HepG2 (cell line): Measurements from ENCODE around the gene C16orf87. TPM values are rescaled to one million over a fixed set of nuclear protein-coding genes. Genes with fewer than 3 reads are reported as not detected.

Experiments
- CSRNP2 ChIP-seq: sonication (generic); formaldehyde crosslinking; conservative IDR thresholded peaks from 2 replicates; pipeline ENCODE4 v1.8.0; 2022; ENCODE audit warnings: low read depth, missing genetic modification reagents
- EP300 ChIP-seq, 3 experiments: sonication (generic) in 1 of 3; formaldehyde crosslinking in 1 of 3; IDR thresholded peaks; 2 replicates each; pipeline versions ENCODE4 v1.5.1 to v1.6.1; 2011 to 2020; ENCODE audit warnings: low read depth in 2 of 3, low read length in 2 of 3, borderline replicate concordance in 1 of 3, improper control_type of control experiment in 1 of 3, mild to moderate bottlenecking in 1 of 3, missing genetic modification reagents in 1 of 3, moderate library complexity in 1 of 3
- HDAC1 ChIP-seq: sonication (generic); formaldehyde crosslinking; IDR thresholded peaks from 2 replicates; pipeline ENCODE4 v1.5.1; 2020; ENCODE audit warnings: mild to moderate bottlenecking, missing genetic modification reagents
- HMGA1 ChIP-seq: sonication (generic); formaldehyde crosslinking; conservative IDR thresholded peaks from 2 replicates; pipeline ENCODE4 v1.4.0; 2020; ENCODE audit warnings: missing genetic modification reagents
- ISX ChIP-seq: sonication (generic); formaldehyde crosslinking; conservative IDR thresholded peaks from 2 replicates; pipeline ENCODE4 v1.5.0; 2020; ENCODE audit warnings: missing genetic modification reagents
- KLF15 ChIP-seq: sonication (generic); formaldehyde crosslinking; IDR thresholded peaks from 2 replicates; pipeline ENCODE4 v1.8.1; 2023; ENCODE audit warnings: borderline replicate concordance, mild to moderate bottlenecking, inconsistent platforms, missing genetic modification reagents, mixed read lengths
- SNAPC4 ChIP-seq: sonication (generic); formaldehyde crosslinking; IDR thresholded peaks from 2 replicates; pipeline ENCODE4 v1.4.0; 2020; ENCODE audit warnings: mild to moderate bottlenecking, missing genetic modification reagents
- STAG1 ChIP-seq: sonication (generic); formaldehyde crosslinking; IDR thresholded peaks from 2 replicates; pipeline ENCODE4 v1.4.0; 2020; ENCODE audit warnings: missing genetic modification reagents
- TBP ChIP-seq: sonication (generic); formaldehyde crosslinking; IDR thresholded peaks from 2 replicates; pipeline ENCODE4 v1.5.0; 2020; ENCODE audit warnings: missing genetic modification reagents
- ZNF432 ChIP-seq: sonication (generic); formaldehyde crosslinking; IDR thresholded peaks from 2 replicates; pipeline ENCODE4 v1.5.0; 2020; ENCODE audit warnings: missing genetic modification reagents, mild to moderate bottlenecking, borderline replicate concordance
- ZNF569 ChIP-seq: sonication (generic); formaldehyde crosslinking; IDR thresholded peaks from 2 replicates; pipeline ENCODE4 v1.5.0; 2020; ENCODE audit warnings: mild to moderate bottlenecking, missing genetic modification reagents, moderate library complexity, borderline replicate concordance
- ZNF737 ChIP-seq: sonication (generic); formaldehyde crosslinking; IDR thresholded peaks from 2 replicates; pipeline ENCODE4 v1.5.0; 2020; ENCODE audit warnings: missing genetic modification reagents, mild to moderate bottlenecking, borderline replicate concordance
- ZNF75D ChIP-seq: sonication (generic); formaldehyde crosslinking; IDR thresholded peaks from 2 replicates; pipeline ENCODE4 v1.8.1; 2023; ENCODE audit warnings: missing genetic modification reagents, mild to moderate bottlenecking, borderline replicate concordance
- polyA plus RNA-seq, 8 experiments: library from polyadenylated mRNA; depleted of rRNA in 3 of 8; stranded (reverse) in 7 of 8; unstranded in 1 of 8; fragments of >200 nt; fragmentation: Illumina TruSeq in 4 of 8; extraction: Trizol in 4 of 8; gene quantifications; 2 replicates each; pipeline versions ENCODE4 v1.2.1 to v1.2.3, GENCODE V29; 2011 to 2016; ENCODE audit warnings: low read depth in 4 of 8, missing spikeins in 1 of 8, mixed read lengths in 1 of 8; ENCODE audit not compliant: insufficient read depth in 1 of 8
- total RNA-seq, 5 experiments: library from RNA; depleted of rRNA; stranded (reverse); fragments of >200 nt; fragmentation: Illumina TruSeq; extraction: Trizol; gene quantifications; 2 replicates each; pipeline ENCODE4 v1.2.3, GENCODE V29; 2016; ENCODE audit warnings: low read depth in 1 of 5
- TF ChIP-seq, protein P1 (sequence below): sonication (generic); formaldehyde crosslinking; IDR thresholded peaks from 2 replicates; pipeline ENCODE4 v1.5.1; 2020; ENCODE audit warnings: missing genetic modification reagents, mild to moderate bottlenecking, borderline replicate concordance
- TF ChIP-seq, protein P2 (sequence below): sonication (generic); formaldehyde crosslinking; IDR thresholded peaks from 2 replicates; pipeline ENCODE4 v1.4.0; 2020; ENCODE audit warnings: missing genetic modification reagents, borderline replicate concordance

C16orf87 gene
- total and polyA plus RNA-seq, 2 of the 13 experiments (the other 11 are each of a cell fraction or from before 2014, with no cell fraction given), result 8.6 to 19.5 TPM

DNA sequence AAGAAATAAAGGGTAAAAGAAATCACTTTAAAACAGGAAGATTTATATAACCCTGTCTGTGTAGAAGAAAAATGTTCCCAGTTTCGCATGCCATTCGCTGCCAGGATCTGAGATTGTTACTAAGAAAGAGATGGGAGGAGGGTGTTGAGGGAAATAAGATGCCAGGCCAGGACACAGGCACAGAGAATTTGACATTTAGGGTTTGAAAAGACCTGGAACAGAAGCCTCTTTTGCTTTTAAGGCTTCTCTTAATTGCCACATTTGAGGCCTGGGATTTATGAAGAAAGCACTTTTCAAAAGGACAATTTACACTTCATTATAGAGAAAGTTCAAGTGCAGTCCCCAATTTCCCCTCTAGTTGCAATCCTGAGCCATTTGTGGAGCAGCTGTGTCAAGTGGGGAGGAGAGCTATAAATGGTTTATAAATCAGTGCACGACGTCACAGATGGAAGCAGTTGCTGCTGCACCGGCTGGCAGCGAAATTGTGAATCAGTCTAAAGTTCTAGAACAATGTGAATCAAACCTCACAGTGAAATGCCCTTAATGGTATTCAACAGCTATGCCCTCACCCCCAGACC, 26.5 kb upstream of the C16orf87 start (continued):
- TF ChIP-seq SNAPC4 (CRISPR knock-in tag), result 0 out of 2 replicates have a peak, but pooled peaks have one; percentile 38
- TF ChIP-seq TBP (CRISPR knock-in tag), result no peak
- no peak for TF ChIP-seq KLF15 (CRISPR knock-in tag)
- TF ChIP-seq STAG1 (CRISPR knock-in tag), result peak; percentile 67
- TF ChIP-seq, protein P1, sequence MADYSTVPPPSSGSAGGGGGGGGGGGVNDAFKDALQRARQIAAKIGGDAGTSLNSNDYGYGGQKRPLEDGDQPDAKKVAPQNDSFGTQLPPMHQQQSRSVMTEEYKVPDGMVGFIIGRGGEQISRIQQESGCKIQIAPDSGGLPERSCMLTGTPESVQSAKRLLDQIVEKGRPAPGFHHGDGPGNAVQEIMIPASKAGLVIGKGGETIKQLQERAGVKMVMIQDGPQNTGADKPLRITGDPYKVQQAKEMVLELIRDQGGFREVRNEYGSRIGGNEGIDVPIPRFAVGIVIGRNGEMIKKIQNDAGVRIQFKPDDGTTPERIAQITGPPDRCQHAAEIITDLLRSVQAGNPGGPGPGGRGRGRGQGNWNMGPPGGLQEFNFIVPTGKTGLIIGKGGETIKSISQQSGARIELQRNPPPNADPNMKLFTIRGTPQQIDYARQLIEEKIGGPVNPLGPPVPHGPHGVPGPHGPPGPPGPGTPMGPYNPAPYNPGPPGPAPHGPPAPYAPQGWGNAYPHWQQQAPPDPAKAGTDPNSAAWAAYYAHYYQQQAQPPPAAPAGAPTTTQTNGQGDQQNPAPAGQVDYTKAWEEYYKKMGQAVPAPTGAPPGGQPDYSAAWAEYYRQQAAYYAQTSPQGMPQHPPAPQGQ, result 0 out of 2 replicates have a peak, but pooled peaks have one; percentile 22
- TF ChIP-seq HMGA1 (CRISPR knock-in tag), result no peak
- TF ChIP-seq ZNF75D (CRISPR knock-in tag), result no peak
- no peak for TF ChIP-seq HDAC1 (CRISPR knock-in tag)
- TF ChIP-seq ZNF432 (CRISPR knock-in tag), result no peak
- TF ChIP-seq ISX (CRISPR knock-in tag), result no peak
- TF ChIP-seq ZNF569, result no peak
- TF ChIP-seq CSRNP2 (CRISPR knock-in tag), result no peak
- no peak for TF ChIP-seq ZNF737 (CRISPR knock-in tag)
- TF ChIP-seq EP300 (IDR thresholded peaks at IDR 0.05; ENCODE audit: low read depth in 2 of 2, low read length in 2 of 2), result no peak
- TF ChIP-seq EP300 (CRISPR knock-in tag; IDR thresholded peaks at IDR 0.05; ENCODE audit: borderline replicate concordance), result no peak
- TF ChIP-seq, protein P2, sequence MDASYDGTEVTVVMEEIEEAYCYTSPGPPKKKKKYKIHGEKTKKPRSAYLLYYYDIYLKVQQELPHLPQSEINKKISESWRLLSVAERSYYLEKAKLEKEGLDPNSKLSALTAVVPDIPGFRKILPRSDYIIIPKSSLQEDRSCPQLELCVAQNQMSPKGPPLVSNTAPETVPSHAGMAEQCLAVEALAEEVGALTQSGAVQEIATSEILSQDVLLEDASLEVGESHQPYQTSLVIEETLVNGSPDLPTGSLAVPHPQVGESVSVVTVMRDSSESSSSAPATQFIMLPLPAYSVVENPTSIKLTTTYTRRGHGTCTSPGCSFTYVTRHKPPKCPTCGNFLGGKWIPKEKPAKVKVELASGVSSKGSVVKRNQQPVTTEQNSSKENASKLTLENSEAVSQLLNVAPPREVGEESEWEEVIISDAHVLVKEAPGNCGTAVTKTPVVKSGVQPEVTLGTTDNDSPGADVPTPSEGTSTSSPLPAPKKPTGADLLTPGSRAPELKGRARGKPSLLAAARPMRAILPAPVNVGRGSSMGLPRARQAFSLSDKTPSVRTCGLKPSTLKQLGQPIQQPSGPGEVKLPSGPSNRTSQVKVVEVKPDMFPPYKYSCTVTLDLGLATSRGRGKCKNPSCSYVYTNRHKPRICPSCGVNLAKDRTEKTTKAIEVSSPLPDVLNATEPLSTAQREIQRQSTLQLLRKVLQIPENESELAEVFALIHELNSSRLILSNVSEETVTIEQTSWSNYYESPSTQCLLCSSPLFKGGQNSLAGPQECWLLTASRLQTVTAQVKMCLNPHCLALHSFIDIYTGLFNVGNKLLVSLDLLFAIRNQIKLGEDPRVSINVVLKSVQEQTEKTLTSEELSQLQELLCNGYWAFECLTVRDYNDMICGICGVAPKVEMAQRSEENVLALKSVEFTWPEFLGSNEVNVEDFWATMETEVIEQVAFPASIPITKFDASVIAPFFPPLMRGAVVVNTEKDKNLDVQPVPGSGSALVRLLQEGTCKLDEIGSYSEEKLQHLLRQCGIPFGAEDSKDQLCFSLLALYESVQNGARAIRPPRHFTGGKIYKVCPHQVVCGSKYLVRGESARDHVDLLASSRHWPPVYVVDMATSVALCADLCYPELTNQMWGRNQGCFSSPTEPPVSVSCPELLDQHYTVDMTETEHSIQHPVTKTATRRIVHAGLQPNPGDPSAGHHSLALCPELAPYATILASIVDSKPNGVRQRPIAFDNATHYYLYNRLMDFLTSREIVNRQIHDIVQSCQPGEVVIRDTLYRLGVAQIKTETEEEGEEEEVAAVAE, result no peak
